ENCODE results near the gene STRA8. TPM values are rescaled to one million over a fixed set of nuclear protein-coding genes. Genes with fewer than 3 reads are reported as not detected.

Gene STRA8
- total RNA-seq, 1 donor from 2014 or later = not detected

DNA sequence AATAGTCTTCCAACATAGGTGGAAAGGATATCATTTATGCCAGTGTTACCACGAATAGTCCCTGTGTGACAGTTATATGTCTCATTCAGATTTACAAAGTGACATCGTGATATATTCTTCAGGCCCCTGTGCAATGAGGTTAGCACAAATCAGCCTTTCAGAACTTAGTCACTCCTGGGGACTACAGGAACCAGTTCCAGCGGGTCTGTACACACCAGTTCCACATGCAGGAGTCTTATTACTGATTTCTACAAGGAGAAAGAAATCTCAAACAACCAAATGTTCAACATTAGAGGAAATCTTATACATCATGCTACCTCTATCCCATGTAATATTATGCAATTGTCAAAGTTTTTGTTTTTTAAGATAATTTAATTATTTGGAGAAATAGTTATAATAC, 17.9 kb upstream of the STRA8 start:
- Mint-ChIP-seq H3K36me3 (no peaks in the 10 kb centered on the region), H3K4me3 (no peak overlapping the region), H3K27ac (no peak overlapping the region), H3K27me3 (ENCODE audit: low read depth) (no peaks in the 10 kb centered on the region), H3K4me1 (peaks cover 2% of the 10 kb centered on the region), H3K9me3 (peaks cover 7% of the 10 kb centered on the region)
- DNase-seq (ENCODE audit: low spot score in 2 of 2, unreplicated experiment in 2 of 2) = no peak
- TF ChIP-seq, protein P1, sequence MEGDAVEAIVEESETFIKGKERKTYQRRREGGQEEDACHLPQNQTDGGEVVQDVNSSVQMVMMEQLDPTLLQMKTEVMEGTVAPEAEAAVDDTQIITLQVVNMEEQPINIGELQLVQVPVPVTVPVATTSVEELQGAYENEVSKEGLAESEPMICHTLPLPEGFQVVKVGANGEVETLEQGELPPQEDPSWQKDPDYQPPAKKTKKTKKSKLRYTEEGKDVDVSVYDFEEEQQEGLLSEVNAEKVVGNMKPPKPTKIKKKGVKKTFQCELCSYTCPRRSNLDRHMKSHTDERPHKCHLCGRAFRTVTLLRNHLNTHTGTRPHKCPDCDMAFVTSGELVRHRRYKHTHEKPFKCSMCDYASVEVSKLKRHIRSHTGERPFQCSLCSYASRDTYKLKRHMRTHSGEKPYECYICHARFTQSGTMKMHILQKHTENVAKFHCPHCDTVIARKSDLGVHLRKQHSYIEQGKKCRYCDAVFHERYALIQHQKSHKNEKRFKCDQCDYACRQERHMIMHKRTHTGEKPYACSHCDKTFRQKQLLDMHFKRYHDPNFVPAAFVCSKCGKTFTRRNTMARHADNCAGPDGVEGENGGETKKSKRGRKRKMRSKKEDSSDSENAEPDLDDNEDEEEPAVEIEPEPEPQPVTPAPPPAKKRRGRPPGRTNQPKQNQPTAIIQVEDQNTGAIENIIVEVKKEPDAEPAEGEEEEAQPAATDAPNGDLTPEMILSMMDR (IDR thresholded peaks at IDR 0.05; ENCODE audit: unreplicated experiment) = no peak

DNA sequence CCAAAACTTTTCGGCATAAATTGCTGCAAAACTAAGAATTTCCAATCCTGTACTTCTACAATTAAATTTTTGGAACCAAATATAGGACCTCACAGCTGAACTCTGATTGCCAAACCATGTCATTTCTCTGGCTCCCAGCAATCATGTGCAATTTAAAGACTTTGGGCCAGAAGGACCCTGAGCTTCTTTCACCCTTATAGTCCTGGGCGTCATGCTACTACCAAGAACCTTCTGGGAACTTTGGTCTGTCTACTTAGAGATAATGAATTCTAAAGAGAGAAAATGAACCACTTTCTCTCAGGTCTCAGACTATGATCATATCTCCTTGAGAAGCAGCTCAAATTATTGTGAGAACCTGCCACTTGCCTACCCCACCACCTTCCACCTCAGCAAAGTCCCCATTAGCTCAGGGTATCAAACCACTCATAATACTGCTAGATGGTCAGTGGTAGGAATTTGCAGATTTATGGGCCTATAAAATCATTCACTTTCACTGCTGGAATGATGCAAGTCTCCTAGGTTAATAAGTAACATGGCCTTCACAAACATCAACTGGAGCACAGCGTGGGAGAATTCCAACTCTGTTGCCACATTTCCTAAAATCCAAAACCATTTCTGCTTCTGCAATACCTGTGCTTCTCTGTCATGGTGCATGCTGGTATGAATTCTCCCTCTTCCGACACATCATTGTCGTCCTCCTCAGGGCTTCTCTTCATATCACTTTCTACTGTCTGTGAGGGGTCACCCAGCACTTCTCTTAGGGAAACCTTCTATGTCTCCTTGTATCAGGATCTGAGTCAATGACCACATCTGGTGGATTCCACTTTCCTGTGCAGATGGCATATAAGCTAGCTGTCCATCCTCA, 15.8 kb upstream of the STRA8 start:
- no peaks in the 10 kb centered on the region for H3K4me1 Mint-ChIP-seq
- no peaks in the 10 kb centered on the region for H3K27me3 Mint-ChIP-seq (ENCODE audit: low read depth)
- H3K27ac Mint-ChIP-seq = no peak overlapping the region
- TF ChIP-seq, protein P1 (IDR thresholded peaks at IDR 0.05; ENCODE audit: unreplicated experiment) = no peak
- H3K4me3 Mint-ChIP-seq = no peak overlapping the region
- DNase-seq (ENCODE audit: low spot score in 2 of 2, unreplicated experiment in 2 of 2) = no peak
- peaks cover 20% of the 10 kb centered on the region for H3K9me3 Mint-ChIP-seq
- no peaks in the 10 kb centered on the region for H3K36me3 Mint-ChIP-seq

DNA sequence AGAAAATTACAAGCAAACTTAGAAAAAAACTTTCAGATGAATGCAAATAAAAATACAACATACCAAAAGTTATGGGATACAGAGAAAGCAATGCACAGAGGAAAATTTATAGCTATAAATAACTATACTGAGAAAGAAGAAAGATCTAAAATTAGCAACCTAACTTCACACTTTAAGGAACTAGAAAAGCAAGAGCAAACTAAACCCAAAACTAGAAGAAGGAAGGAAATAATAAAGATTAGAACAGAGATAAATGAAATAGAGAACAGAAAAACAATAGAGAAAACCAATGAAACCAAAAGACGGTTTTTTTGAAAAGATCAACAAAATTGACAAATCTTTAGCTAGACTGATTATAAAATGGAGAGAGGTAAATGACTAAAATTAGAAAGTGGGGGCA, 9.6 kb upstream of the STRA8 start:
- Mint-ChIP-seq H3K27ac (no peak overlapping the region), H3K4me1 (no peaks in the 10 kb centered on the region), H3K9me3 (peaks cover 40% of the 10 kb centered on the region), H3K36me3 (no peaks in the 10 kb centered on the region), H3K4me3 (no peak overlapping the region), H3K27me3 (ENCODE audit: low read depth) (no peaks in the 10 kb centered on the region)
- TF ChIP-seq, protein P1 (IDR thresholded peaks at IDR 0.05; ENCODE audit: unreplicated experiment) = no peak
- no peak for DNase-seq (ENCODE audit: low spot score in 2 of 2, unreplicated experiment in 2 of 2)

GRCh38 chr7:135231686-135232085, 2.0 kb upstream of the STRA8 start:
- no peaks in the 10 kb centered on the region for H3K36me3 Mint-ChIP-seq
- no peak overlapping the region for H3K27ac Mint-ChIP-seq
- H3K27me3 Mint-ChIP-seq (ENCODE audit: low read depth) = no peaks in the 10 kb centered on the region
- H3K4me3 Mint-ChIP-seq = no peak overlapping the region
- no peak for DNase-seq (ENCODE audit: low spot score in 2 of 2, unreplicated experiment in 2 of 2)
- H3K4me1 Mint-ChIP-seq = peaks cover 3% of the 10 kb centered on the region
- H3K9me3 Mint-ChIP-seq = no peaks in the 10 kb centered on the region
- TF ChIP-seq, protein P1 (IDR thresholded peaks at IDR 0.05; ENCODE audit: unreplicated experiment) = no peak

DNA sequence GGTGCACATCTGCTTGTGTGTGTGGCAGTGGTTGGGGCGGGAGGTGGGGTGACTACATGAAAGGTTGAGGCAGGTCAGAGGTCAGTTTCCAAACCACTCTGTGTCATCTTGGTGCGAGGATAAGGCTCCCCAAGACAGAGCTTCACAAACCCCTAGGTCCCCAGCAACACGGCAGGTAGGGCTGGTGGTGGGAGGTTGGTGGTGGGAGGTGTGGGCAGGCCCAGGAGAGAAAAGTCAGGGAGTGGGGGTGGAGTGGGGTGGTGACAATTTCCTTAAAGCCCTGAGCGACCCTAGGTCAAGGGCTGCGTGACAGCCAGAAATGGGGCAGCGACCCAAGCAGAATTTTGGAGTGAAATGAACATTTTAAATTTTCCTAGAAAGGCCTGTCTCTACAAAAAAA, 1.6 kb upstream of the STRA8 start:
- TF ChIP-seq, protein P1 (IDR thresholded peaks at IDR 0.05; ENCODE audit: unreplicated experiment) = no peak
- no peak overlapping the region for H3K4me3 Mint-ChIP-seq
- H3K36me3 Mint-ChIP-seq = no peaks in the 10 kb centered on the region
- no peaks in the 10 kb centered on the region for H3K27me3 Mint-ChIP-seq (ENCODE audit: low read depth)
- no peaks in the 10 kb centered on the region for H3K9me3 Mint-ChIP-seq
- no peak overlapping the region for H3K27ac Mint-ChIP-seq
- H3K4me1 Mint-ChIP-seq = peaks cover 3% of the 10 kb centered on the region
- no peak for DNase-seq (ENCODE audit: low spot score in 2 of 2, unreplicated experiment in 2 of 2)
